H1 (cell line): Measurements from ENCODE around the gene NF1. TPM values are rescaled to one million over a fixed set of nuclear protein-coding genes. Genes with fewer than 3 reads are reported as not detected.

Source experiments
- CEBPB ChIP-seq: IDR thresholded peaks from 2 replicates; pipeline ENCODE4 v1.6.1; 2012; ENCODE audit warnings: low read depth, low read length
- CHD7 ChIP-seq: fragments of 300-600 bp; sonication (generic); IDR thresholded peaks from 2 replicates; pipeline ENCODE4 v1.7.1; 2012; ENCODE audit warnings: low read length, moderate library complexity, mild to moderate bottlenecking, inconsistent platforms; ENCODE audit not compliant: insufficient replicate concordance
- JUN ChIP-seq: IDR thresholded peaks from 2 replicates; pipeline ENCODE4 v1.6.1; 2011; ENCODE audit warnings: low read depth, mild to moderate bottlenecking, improper control_type of control experiment, low read length
- JUND ChIP-seq: IDR thresholded peaks from 2 replicates; pipeline ENCODE4 v1.6.1; 2011; ENCODE audit warnings: mild to moderate bottlenecking, improper control_type of control experiment, low read length
- MAFK ChIP-seq: IDR thresholded peaks from 2 replicates; pipeline ENCODE4 v1.6.1; 2012; ENCODE audit warnings: low read depth, mild to moderate bottlenecking, improper control_type of control experiment, low read length
- POLR2A ChIP-seq, 2 experiments: IDR thresholded peaks; 1 replicate in 1 of 2; 2 replicates in 1 of 2; pipeline ENCODE4 v1.6.1; 2011; ENCODE audit warnings: low read depth in 2 of 2, low read length in 2 of 2, mild to moderate bottlenecking in 2 of 2; ENCODE audit errors: control extremely low read depth in 1 of 2
- RAD21 ChIP-seq, 2 experiments: IDR thresholded peaks in 1 of 2; conservative IDR thresholded peaks in 1 of 2; 2 replicates each; pipeline ENCODE4 v1.6.1; 2011; ENCODE audit warnings: low read depth in 2 of 2, low read length in 2 of 2, improper control_type of control experiment in 1 of 2, inconsistent platforms in 1 of 2, mild to moderate bottlenecking in 1 of 2, moderate library complexity in 1 of 2
- SIN3A ChIP-seq, 2 experiments: IDR thresholded peaks in 1 of 2; conservative IDR thresholded peaks in 1 of 2; 2 replicates each; pipeline ENCODE4 v1.6.1; 2011 to 2012; ENCODE audit warnings: low read length in 2 of 2, improper control_type of control experiment in 1 of 2, low read depth in 1 of 2, mild to moderate bottlenecking in 1 of 2
- SUZ12 ChIP-seq: fragments of 200-600 bp; sonication (generic); IDR thresholded peaks from 2 replicates; pipeline ENCODE4 v1.6.1; 2012; ENCODE audit warnings: mild to moderate bottlenecking, inconsistent platforms, low read length, moderate library complexity, mixed read lengths
- TEAD4 ChIP-seq: IDR thresholded peaks from 2 replicates; pipeline ENCODE4 v1.6.1; 2012; ENCODE audit warnings: low read depth, low read length, inconsistent platforms, mixed read lengths
- polyA plus RNA-seq, 7 experiments: library from polyadenylated mRNA; depleted of rRNA in 3 of 7; stranded (reverse) in 5 of 7; unstranded in 2 of 7; fragments of >200 nt in 5 of 7; fragments of 200-250 nt in 2 of 7; gene quantifications; 1 replicate in 5 of 7; 2 replicates in 1 of 7; 4 replicates in 1 of 7; pipeline versions ENCODE4 v1.2.1 to v1.2.3, GENCODE V29; 2011 to 2013; ENCODE audit warnings: missing spikeins in 2 of 7, mixed read lengths in 2 of 7
- total RNA-seq: library from RNA; stranded (reverse); fragmentation: NEBNext Ultra II Directional; extraction: Animal tissue kit (Norgen Biotek cat#: 25700); gene quantifications from 2 replicates; pipeline ENCODE4 v1.2.1, GENCODE V29; 2021

Gene NF1
- total and polyA plus RNA-seq, 2 of the 8 experiments (the other 6 are each of a cell fraction or from before 2014, with no cell fraction given) = 19.3 to 29.6 TPM

DNA sequence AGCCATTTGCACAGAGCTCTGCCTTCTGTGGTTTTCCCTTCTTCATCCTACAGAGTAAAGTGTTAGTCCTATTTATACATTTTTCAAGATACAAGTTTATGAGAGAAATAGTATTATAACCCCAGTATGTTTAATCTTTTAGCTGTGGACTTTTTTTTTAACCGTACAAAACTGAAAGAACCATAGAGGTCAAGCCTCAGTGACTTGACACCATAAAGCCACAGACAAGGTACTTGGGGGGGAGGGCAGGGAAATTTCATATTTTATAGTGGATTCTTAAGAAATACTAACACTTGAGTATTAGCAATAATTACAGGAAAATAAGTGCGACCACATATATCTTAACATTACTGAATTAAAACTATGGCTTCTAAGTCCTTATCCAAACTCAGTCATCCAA lies 279.7 kb downstream of the NF1 start (continued):
- TF ChIP-seq CHD7 = no peak
- no peak for TF ChIP-seq TEAD4
- no peak for TF ChIP-seq SIN3A (conservative IDR thresholded peaks at IDR 0.05 in 1 of 2, IDR thresholded peaks at IDR 0.05 in 1 of 2; ENCODE audit: low read depth in 1 of 2, low read length in 2 of 2)
- no peak for TF ChIP-seq CEBPB
- no peak for TF ChIP-seq RAD21 (IDR thresholded peaks at IDR 0.05 in 1 of 2, conservative IDR thresholded peaks at IDR 0.05 in 1 of 2; ENCODE audit: low read depth in 2 of 2, low read length in 2 of 2)
- no peak for TF ChIP-seq POLR2A (IDR thresholded peaks at IDR 0.05; ENCODE audit: control extremely low read depth in 1 of 2, low read depth in 2 of 2, low read length in 2 of 2)
- TF ChIP-seq SUZ12 = no peak
- TF ChIP-seq JUN = no peak
- no peak for TF ChIP-seq JUND
- TF ChIP-seq MAFK = no peak
